IPS-18a (cell line): Measurements from ENCODE around the gene ZDHHC11.
"Not testable (repeated sequence)": the region's sequence is repeated elsewhere in the genome, so short reads cannot be mapped to it uniquely, and the experiment has no call there.

Source experiments
- H3K27ac ChIP-seq: one replicate; pipeline ENCODE4 v1.5.1; 2013; ENCODE audit warnings: low read length
- H3K27me3 ChIP-seq: one replicate; pipeline ENCODE4 v1.6.1; 2013; ENCODE audit warnings: mild to moderate bottlenecking, low read length; ENCODE audit not compliant: control insufficient read depth, insufficient read depth
- H3K36me3 ChIP-seq: one replicate; pipeline ENCODE4 v1.6.1; 2013; ENCODE audit warnings: low read depth, low read length; ENCODE audit not compliant: control insufficient read depth
- H3K4me1 ChIP-seq: one replicate; pipeline ENCODE4 v1.6.1; 2013; ENCODE audit warnings: low read depth, low read length; ENCODE audit not compliant: control insufficient read depth
- H3K4me3 ChIP-seq: one replicate; pipeline ENCODE4 v1.5.1; 2013; ENCODE audit warnings: low read length
- H3K9ac ChIP-seq: one replicate; pipeline ENCODE4 v1.6.1; 2013; ENCODE audit warnings: mild to moderate bottlenecking, low read length, moderate library complexity
- H3K9me3 ChIP-seq: one replicate; pipeline ENCODE4 v1.6.1; 2013; ENCODE audit warnings: low read depth, low read length; ENCODE audit not compliant: control insufficient read depth

ZDHHC11 gene

DNA sequence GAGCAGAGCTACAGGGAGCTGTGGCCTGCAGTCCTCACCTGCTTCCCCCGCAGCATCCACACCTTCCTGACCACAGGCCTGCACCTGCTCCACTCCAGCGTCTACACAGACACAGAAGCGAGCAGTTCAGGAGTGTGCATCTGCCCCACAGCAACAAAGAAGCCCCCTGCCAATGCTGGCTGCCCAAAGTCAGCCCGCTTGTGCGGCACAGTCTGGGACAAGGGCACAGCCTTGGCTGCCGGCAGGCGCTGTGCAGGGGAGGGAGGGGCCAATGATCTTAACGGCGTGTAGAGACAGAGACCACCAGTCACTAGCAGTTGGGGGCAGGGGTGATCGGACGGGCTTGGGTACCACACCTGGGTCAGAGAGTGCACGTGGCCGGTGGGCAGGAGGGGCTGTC lies 35.2 kb upstream of the ZDHHC11 start:
- Histone ChIP-seq H3K27me3 (no peaks in the 10 kb centered on the region), H3K4me1 (no peaks in the 10 kb centered on the region), H3K9me3 (no peaks in the 10 kb centered on the region), H3K36me3 (peaks cover 98% of the 10 kb centered on the region), H3K9ac (no peak overlapping the region), H3K27ac (no peak overlapping the region), H3K4me3 (no peak overlapping the region)

DNA sequence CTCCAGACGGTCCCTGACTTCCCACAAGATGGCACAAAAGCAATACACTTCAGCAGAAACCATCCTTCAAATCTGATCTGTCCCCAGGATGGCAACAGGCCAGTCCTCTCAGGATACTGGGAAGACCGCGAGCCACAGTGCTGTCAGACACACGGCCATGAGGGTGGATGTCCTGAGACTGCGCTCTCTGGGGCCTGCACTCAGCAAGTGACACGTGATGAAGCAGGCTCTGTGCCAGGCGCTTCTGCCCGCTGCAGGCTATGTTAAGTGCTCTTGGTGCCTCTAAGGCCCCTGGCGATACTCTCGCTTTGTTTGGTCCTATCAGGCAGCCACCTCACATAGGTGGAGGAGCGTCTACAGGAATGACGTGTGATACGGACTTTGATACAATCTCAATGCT lies 34.7 kb upstream of the ZDHHC11 start:
- Histone ChIP-seq H3K36me3 (peaks cover 97% of the 10 kb centered on the region), H3K9me3 (no peaks in the 10 kb centered on the region), H3K4me3 (no peak overlapping the region), H3K4me1 (no peaks in the 10 kb centered on the region), H3K27me3 (no peaks in the 10 kb centered on the region), H3K9ac (no peak overlapping the region), H3K27ac (no peak overlapping the region)

- Histone ChIP-seq H3K4me3 (no peak overlapping the region), H3K9me3 (no peaks in the 10 kb centered on the region), H3K36me3 (peaks cover 93% of the 10 kb centered on the region), H3K27me3 (no peaks in the 10 kb centered on the region), H3K4me1 (no peaks in the 10 kb centered on the region), H3K9ac (no peak overlapping the region), H3K27ac (no peak overlapping the region)
These were observed 34.3 kb upstream of the ZDHHC11 start for GRCh38 chr5:885127-885442.

- no peaks in the 10 kb centered on the region for H3K27me3 ChIP-seq
- no peaks in the 10 kb centered on the region for H3K4me1 ChIP-seq
- peaks cover 89% of the 10 kb centered on the region for H3K36me3 ChIP-seq
- no peaks in the 10 kb centered on the region for H3K9me3 ChIP-seq
- H3K27ac ChIP-seq: no peak overlapping the region
- no peak overlapping the region for H3K9ac ChIP-seq
- no peak overlapping the region for H3K4me3 ChIP-seq
These were observed 33.8 kb upstream of the ZDHHC11 start for GRCh38 chr5:884345-885126.

DNA sequence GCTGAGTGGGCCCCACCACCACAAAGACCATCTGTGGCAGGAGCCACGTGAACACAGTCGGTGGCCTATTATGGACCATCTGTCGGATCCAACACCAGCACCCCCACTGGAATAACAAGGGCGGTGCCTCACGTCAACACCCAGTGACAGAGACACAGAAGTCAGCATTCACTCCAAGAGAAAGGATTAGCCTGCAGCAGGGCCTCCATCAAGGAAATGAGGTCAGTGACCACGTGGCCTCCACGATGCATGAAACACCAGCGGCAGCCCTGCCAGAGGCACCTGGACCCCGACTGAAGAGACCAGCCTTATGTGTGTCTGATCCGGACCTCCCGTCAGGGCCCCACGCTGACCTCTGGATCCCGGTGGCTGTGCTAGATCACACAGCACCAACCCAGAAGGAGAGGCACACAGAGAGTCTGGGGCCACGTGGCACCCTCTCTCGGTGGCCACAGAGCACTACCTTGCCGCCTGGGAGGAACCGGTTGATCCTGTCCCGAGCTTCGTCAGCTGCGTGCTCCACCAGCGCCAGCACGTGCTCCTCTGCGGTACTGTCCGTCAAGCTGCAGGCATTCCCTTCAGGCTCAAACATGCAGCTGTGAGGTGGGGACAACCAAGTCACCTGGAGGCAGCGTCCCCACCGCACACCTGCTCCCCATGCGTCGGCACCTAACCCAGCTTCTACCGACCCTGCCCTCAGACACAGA lies 32.8 kb upstream of the ZDHHC11 start:
- no peak overlapping the region for H3K9ac ChIP-seq
- H3K4me3 ChIP-seq: no peak overlapping the region
- H3K4me1 ChIP-seq: no peaks in the 10 kb centered on the region
- H3K36me3 ChIP-seq: peaks cover 80% of the 10 kb centered on the region
- no peak overlapping the region for H3K27ac ChIP-seq
- H3K27me3 ChIP-seq: no peaks in the 10 kb centered on the region
- H3K9me3 ChIP-seq: no peaks in the 10 kb centered on the region

- no peaks in the 10 kb centered on the region for H3K9me3 ChIP-seq
- no peak overlapping the region for H3K9ac ChIP-seq
- no peaks in the 10 kb centered on the region for H3K4me1 ChIP-seq
- H3K4me3 ChIP-seq: no peak overlapping the region
- H3K27me3 ChIP-seq: no peaks in the 10 kb centered on the region
- H3K27ac ChIP-seq: no peak overlapping the region
- H3K36me3 ChIP-seq: peaks cover 77% of the 10 kb centered on the region
These were observed 31.7 kb upstream of the ZDHHC11 start for GRCh38 chr5:882253-883183.

- Histone ChIP-seq H3K36me3 (peaks cover 77% of the 10 kb centered on the region), H3K27ac (no peak overlapping the region), H3K4me1 (no peaks in the 10 kb centered on the region), H3K9ac (no peak overlapping the region), H3K27me3 (no peaks in the 10 kb centered on the region), H3K4me3 (no peak overlapping the region), H3K9me3 (no peaks in the 10 kb centered on the region)
These were observed 30.8 kb upstream of the ZDHHC11 start for GRCh38 chr5:881551-881935.

DNA sequence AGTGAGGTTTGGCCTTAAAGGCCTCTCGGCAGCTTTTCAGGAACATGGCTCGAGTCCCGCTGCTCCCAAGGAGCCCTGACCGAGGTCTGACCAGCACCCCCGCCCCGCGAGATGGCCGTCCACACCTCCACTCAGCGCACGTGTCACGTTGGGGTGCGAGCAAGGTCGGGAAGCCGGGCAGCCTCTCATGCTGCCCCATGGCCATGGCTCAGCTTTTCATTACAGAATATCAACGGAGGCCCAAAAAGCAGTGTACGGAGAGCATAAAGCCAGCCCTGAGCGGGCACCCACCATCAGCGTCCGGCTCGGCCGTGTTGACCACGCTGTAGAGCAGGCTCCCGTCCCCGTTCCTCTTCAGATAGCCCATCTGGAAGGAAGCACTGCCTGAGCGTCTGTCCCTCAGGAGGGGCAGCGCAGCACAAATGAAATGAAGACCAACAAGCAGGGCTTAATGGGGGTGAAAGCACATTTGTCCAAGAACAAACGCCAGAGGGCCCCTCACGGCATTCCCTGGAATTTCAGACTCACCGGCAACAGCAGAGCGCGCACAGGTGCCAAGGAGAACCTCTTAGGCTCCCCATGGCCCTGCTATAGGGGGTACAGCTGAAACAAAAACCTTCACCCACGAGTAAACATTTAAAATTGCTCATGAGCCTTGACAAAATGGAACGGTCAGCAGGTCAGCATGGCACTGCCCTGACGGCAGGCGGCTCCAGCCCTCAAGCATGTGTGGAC lies 30.2 kb upstream of the ZDHHC11 start:
- Histone ChIP-seq H3K9ac (no peak overlapping the region), H3K4me3 (no peak overlapping the region), H3K36me3 (peaks cover 77% of the 10 kb centered on the region), H3K4me1 (no peaks in the 10 kb centered on the region), H3K27me3 (no peaks in the 10 kb centered on the region), H3K27ac (no peak overlapping the region), H3K9me3 (no peaks in the 10 kb centered on the region)

GRCh38 chr5:878677-879076 lies 27.9 kb upstream of the ZDHHC11 start:
- H3K4me1 ChIP-seq, H3K9ac ChIP-seq, H3K9me3 ChIP-seq, H3K27me3 ChIP-seq, H3K27ac ChIP-seq, H3K4me3 ChIP-seq: not testable (repeated sequence)
- peaks cover 74% of the 10 kb centered on the region for H3K36me3 ChIP-seq

GRCh38 chr5:878125-878524 lies 27.3 kb upstream of the ZDHHC11 start:
- Histone ChIP-seq H3K4me1 (no peaks in the 10 kb centered on the region), H3K36me3 (peaks cover 72% of the 10 kb centered on the region), H3K27me3 (no peaks in the 10 kb centered on the region), H3K4me3 (no peak overlapping the region), H3K27ac (no peak overlapping the region), H3K9ac (no peak overlapping the region), H3K9me3 (no peaks in the 10 kb centered on the region)
